HUES64 (cell line): ENCODE measurements around the gene TAS1R1.

Experiments
- H3K27ac ChIP-seq: 2 replicates; pipeline ENCODE4 v1.7.0; 2013; ENCODE audit warnings: low read depth, low read length, inconsistent platforms
- H3K27me3 ChIP-seq: 2 replicates; pipeline ENCODE4 v1.6.1; 2013; ENCODE audit warnings: mild to moderate bottlenecking, low read length; ENCODE audit not compliant: insufficient read depth
- H3K36me3 ChIP-seq: 2 replicates; pipeline ENCODE4 v1.6.1; 2013; ENCODE audit warnings: mild to moderate bottlenecking, low read length; ENCODE audit not compliant: insufficient read depth
- H3K4me1 ChIP-seq: 2 replicates; pipeline ENCODE4 v1.6.1; 2013; ENCODE audit warnings: mild to moderate bottlenecking, low read length, moderate library complexity; ENCODE audit not compliant: insufficient read depth
- H3K4me3 ChIP-seq: 2 replicates; pipeline ENCODE4 v1.5.1; 2013; ENCODE audit warnings: mild to moderate bottlenecking, low read length, moderate library complexity
- H3K9ac ChIP-seq: 2 replicates; pipeline ENCODE4 v1.6.1; 2013; ENCODE audit warnings: mild to moderate bottlenecking, low read depth, low read length
- H3K9me3 ChIP-seq: 2 replicates; pipeline ENCODE4 v1.6.1; 2013; ENCODE audit warnings: low read depth, low read length; ENCODE audit not compliant: insufficient read depth
- WGBS: fragments of 150-250, 120-280 bp; methylation state at CpG from one replicate; pipeline ENCODE4 v1.1.7; 2013; ENCODE audit warnings: missing lambda C conversion rate; 5-methylcytosine and 5-hydroxymethylcytosine counted together

TAS1R1 gene

GRCh38 chr1:6585841-6586240 lies 30.7 kb downstream of the TAS1R1 start:
- Histone ChIP-seq H3K27me3 (no peaks in the 10 kb centered on the region), H3K36me3 (peaks cover 31% of the 10 kb centered on the region), H3K4me3 (no peak overlapping the region), H3K9me3 (no peaks in the 10 kb centered on the region), H3K27ac (no peak overlapping the region), H3K4me1 (no peaks in the 10 kb centered on the region), H3K9ac (no peak overlapping the region)
- 93% methylated on average over 7 of the region's 7 CpGs for WGBS

GRCh38 chr1:6586404-6586816 lies 31.3 kb downstream of the TAS1R1 start:
- Histone ChIP-seq H3K27ac (no peak overlapping the region), H3K4me1 (no peaks in the 10 kb centered on the region), H3K4me3 (no peak overlapping the region), H3K27me3 (no peaks in the 10 kb centered on the region), H3K36me3 (peaks cover 36% of the 10 kb centered on the region), H3K9me3 (no peaks in the 10 kb centered on the region), H3K9ac (no peak overlapping the region)
- 91% methylated on average over 11 of the region's 11 CpGs for WGBS

GRCh38 chr1:6587261-6588005 lies 32.3 kb downstream of the TAS1R1 start:
- H3K27me3 ChIP-seq = no peaks in the 10 kb centered on the region
- H3K27ac ChIP-seq = no peak overlapping the region
- no peaks in the 10 kb centered on the region for H3K4me1 ChIP-seq
- peaks cover 45% of the 10 kb centered on the region for H3K36me3 ChIP-seq
- no peaks in the 10 kb centered on the region for H3K9me3 ChIP-seq
- 95% methylated on average over 13 of the region's 13 CpGs for WGBS
- H3K9ac ChIP-seq = no peak overlapping the region
- no peak overlapping the region for H3K4me3 ChIP-seq

GRCh38 chr1:6588128-6588892 lies 33.2 kb downstream of the TAS1R1 start:
- 92% methylated on average over 25 of the region's 25 CpGs for WGBS
- Histone ChIP-seq H3K4me3 (no peak overlapping the region), H3K4me1 (no peaks in the 10 kb centered on the region)

DNA sequence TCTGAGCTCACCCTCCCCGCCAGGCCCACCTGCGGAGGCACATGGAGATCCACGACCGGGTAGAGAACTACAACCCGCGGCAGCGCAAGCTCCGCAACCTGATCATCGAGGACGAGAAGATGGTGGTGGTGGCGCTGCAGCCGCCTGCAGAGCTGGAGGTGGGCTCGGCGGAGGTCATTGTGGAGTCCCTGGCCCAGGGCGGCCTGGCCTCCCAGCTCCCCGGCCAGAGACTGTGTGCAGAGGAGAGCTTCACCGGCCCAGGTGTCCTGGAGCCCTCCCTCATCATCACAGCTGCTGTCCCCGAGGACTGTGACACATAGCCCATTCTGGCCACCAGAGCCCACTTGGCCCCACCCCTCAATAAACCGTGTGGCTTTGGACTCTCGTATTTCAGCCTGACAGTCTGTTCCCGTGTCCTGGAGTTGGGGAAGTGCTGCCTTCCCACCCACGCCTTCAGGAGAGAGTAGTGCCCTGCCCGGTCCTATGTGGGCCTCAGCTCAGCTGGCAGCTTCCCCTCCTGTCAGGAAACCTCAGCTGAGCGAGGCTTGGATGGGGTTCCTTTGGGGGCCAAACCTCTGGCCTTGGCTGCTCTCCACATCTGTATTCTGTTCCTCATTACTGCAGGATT lies 33.9 kb downstream of the TAS1R1 start:
- no peak overlapping the region for H3K4me3 ChIP-seq
- H3K9ac ChIP-seq = no peak overlapping the region
- no peaks in the 10 kb centered on the region for H3K9me3 ChIP-seq
- H3K36me3 ChIP-seq = peaks cover 60% of the 10 kb centered on the region
- WGBS = 92% methylated on average over 24 of the region's 24 CpGs
- H3K4me1 ChIP-seq = no peaks in the 10 kb centered on the region
- no peaks in the 10 kb centered on the region for H3K27me3 ChIP-seq
- H3K27ac ChIP-seq = no peak overlapping the region

More at GRCh38 chr1:6588128-6588892, 33.2 kb downstream of the TAS1R1 start:
- Histone ChIP-seq H3K9ac (no peak overlapping the region), H3K27ac (no peak overlapping the region), H3K36me3 (peaks cover 53% of the 10 kb centered on the region), H3K9me3 (no peaks in the 10 kb centered on the region), H3K27me3 (no peaks in the 10 kb centered on the region)

- no peaks in the 10 kb centered on the region for H3K4me1 ChIP-seq
- H3K9ac ChIP-seq = no peak overlapping the region
- H3K36me3 ChIP-seq = peaks cover 70% of the 10 kb centered on the region
- H3K4me3 ChIP-seq = no peak overlapping the region
- WGBS = 90% methylated on average over 7 of the region's 7 CpGs
- H3K9me3 ChIP-seq = no peaks in the 10 kb centered on the region
- H3K27ac ChIP-seq = no peak overlapping the region
- H3K27me3 ChIP-seq = no peaks in the 10 kb centered on the region
These were observed 34.9 kb downstream of the TAS1R1 start for GRCh38 chr1:6590046-6590445.

- H3K36me3 ChIP-seq = peaks cover 81% of the 10 kb centered on the region
These were observed 36.1 kb downstream of the TAS1R1 start for GRCh38 chr1:6591222-6591621.

DNA sequence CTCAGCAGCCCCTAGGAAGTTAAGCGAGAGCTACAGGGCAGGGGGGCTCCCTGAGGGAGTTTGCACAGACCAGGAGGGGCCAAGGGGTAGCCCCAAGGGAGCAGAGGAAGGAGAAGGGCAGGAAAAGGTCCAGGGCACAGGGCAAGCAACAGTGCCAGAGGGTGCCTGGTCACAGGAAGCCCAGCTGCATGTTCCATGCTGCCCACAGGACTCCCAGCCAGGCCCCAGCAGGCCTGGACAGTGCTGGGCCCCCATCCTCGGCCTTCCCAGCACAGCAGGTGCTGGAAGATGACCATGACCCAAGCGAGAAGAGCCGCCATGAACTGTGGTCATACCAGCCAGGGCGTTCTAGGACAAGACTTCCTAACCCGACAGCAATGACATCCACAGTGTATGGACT lies 36.5 kb downstream of the TAS1R1 start:
- Histone ChIP-seq H3K36me3 (peaks cover 85% of the 10 kb centered on the region), H3K4me3 (no peak overlapping the region), H3K9ac (no peak overlapping the region), H3K4me1 (no peaks in the 10 kb centered on the region), H3K9me3 (no peaks in the 10 kb centered on the region), H3K27ac (no peak overlapping the region), H3K27me3 (no peaks in the 10 kb centered on the region)
- 87% methylated on average over 6 of the region's 6 CpGs for WGBS

More at GRCh38 chr1:6591222-6591621, 36.1 kb downstream of the TAS1R1 start:
- no peaks in the 10 kb centered on the region for H3K27me3 ChIP-seq
- H3K4me3 ChIP-seq = no peak overlapping the region
- no peak overlapping the region for H3K9ac ChIP-seq
- no peaks in the 10 kb centered on the region for H3K4me1 ChIP-seq
- no peaks in the 10 kb centered on the region for H3K9me3 ChIP-seq
- 94% methylated on average over 13 of the region's 13 CpGs for WGBS
- no peak overlapping the region for H3K27ac ChIP-seq

- Histone ChIP-seq H3K9me3 (no peaks in the 10 kb centered on the region), H3K4me1 (no peaks in the 10 kb centered on the region), H3K27ac (no peak overlapping the region), H3K9ac (no peak overlapping the region), H3K36me3 (peaks cover 93% of the 10 kb centered on the region), H3K4me3 (no peak overlapping the region), H3K27me3 (no peaks in the 10 kb centered on the region)
- WGBS = 73% methylated on average over 5 of the region's 5 CpGs
These were observed 37.3 kb downstream of the TAS1R1 start for GRCh38 chr1:6592441-6592840.

DNA sequence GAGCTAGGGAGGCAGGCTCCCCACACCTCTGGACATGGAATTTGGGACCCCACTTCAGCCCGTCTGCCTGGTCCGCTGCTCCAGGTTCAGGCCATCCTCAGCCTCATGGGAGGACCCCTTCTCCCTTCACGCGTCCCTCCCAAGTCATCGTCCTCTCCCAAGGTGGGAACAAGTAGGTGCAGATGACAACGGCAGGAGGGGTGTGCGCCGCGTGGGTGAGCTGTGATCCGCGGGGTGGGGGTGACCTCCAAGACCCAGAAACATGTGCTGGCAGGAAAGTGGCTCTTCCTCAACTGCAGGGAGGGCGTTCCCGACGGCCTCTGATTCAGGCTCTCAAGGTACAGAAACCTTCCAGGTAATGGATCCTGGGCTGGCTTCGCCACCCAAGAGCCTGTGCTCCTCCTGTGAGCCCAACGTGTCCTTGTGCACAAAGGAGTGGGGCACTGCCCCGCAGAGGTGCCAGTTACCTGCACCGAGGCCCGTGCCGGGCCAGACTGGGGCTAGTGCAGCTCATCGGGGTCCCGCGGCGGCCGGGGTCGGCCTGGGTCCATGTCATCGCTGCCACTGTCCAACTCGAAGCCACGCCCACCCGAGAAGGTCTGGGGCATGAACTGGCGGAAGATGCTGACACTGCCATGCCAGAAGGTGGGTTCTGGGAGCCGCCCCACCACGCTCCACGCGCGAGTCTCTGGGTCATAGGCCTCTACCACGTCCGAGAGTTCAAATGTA lies 37.9 kb downstream of the TAS1R1 start:
- no peaks in the 10 kb centered on the region for H3K27me3 ChIP-seq
- no peaks in the 10 kb centered on the region for H3K9me3 ChIP-seq
- H3K9ac ChIP-seq = no peak overlapping the region
- H3K36me3 ChIP-seq = peaks cover 97% of the 10 kb centered on the region
- WGBS = 95% methylated on average over 38 of the region's 38 CpGs
- H3K27ac ChIP-seq = no peak overlapping the region
- H3K4me3 ChIP-seq = no peak overlapping the region
- H3K4me1 ChIP-seq = no peaks in the 10 kb centered on the region

GRCh38 chr1:6593810-6594209 lies 38.7 kb downstream of the TAS1R1 start:
- Histone ChIP-seq H3K4me1 (no peaks in the 10 kb centered on the region), H3K27me3 (no peaks in the 10 kb centered on the region), H3K27ac (no peak overlapping the region), H3K4me3 (no peak overlapping the region), H3K9ac (no peak overlapping the region), H3K9me3 (no peaks in the 10 kb centered on the region), H3K36me3 (peaks cover 95% of the 10 kb centered on the region)
- WGBS = 96% methylated on average over 15 of the region's 15 CpGs
